IMR-90 (cell line): ENCODE data around the gene ZMYM2. TPM values are rescaled to one million over a fixed set of nuclear protein-coding genes. Genes with fewer than 3 reads are reported as not detected.

ENCODE experiments used
- ATAC-seq: fragments of 200-7000 bp; cut with Tn5 transposase; 2 replicates; pipeline ENCODE4 v1.9.1; 2020; ENCODE audit warnings: low read depth, mild to moderate bottlenecking, moderate library complexity
- BruUV-seq: library from RNA; stranded (reverse); fragments of 400-500 nt; replicated peaks from 2 replicates; lab custom pipeline; 2021; lab: Mats Ljungman, UMichigan
- CTCF ChIA-PET: fragments of 300-600 bp; formaldehyde crosslinking; extraction: SDS; loops from one replicate; lab custom pipeline; 2021; ENCODE audit warnings: antibody characterized with exemption; lab: Yijun Ruan, JAX
- POLR2A ChIA-PET: fragments of 300-600 bp; sonication (Branson Sonifier 250); formaldehyde crosslinking; loops from one replicate; lab custom pipeline; 2022; ENCODE audit warnings: antibody characterized with exemption; ENCODE audit not compliant: unreplicated experiment; lab: Charles Lee
- DNase-seq: peaks from one replicate; pipeline ENCODE4 v3.0.0; 2013
- H2AFZ ChIP-seq: replicated peaks from 2 replicates; pipeline ENCODE3; 2013; ENCODE audit warnings: low read length, mild to moderate bottlenecking; ENCODE audit not compliant: poor library complexity
- H2AK5ac ChIP-seq: 2 replicates; pipeline ENCODE4 v1.6.1; 2013; ENCODE audit warnings: low read depth, low read length, inconsistent platforms
- H2AK9ac ChIP-seq: replicated peaks from 2 replicates; pipeline ENCODE3; 2013; ENCODE audit warnings: mild to moderate bottlenecking, low read depth, low read length, moderate library complexity; ENCODE audit not compliant: poor library complexity
- H2BK120ac ChIP-seq: 2 replicates; pipeline ENCODE4 v1.6.1; 2013; ENCODE audit warnings: low read depth, low read length, inconsistent platforms
- H2BK15ac ChIP-seq: 3 replicates; pipeline ENCODE4 v1.6.1; 2013; ENCODE audit warnings: low read depth, low read length, inconsistent platforms
- H2BK20ac ChIP-seq: 2 replicates; pipeline ENCODE4 v1.6.1; 2013; ENCODE audit warnings: low read depth, mild to moderate bottlenecking, inconsistent platforms, low read length, moderate library complexity
- H2BK5ac ChIP-seq: 2 replicates; pipeline ENCODE4 v1.6.1; 2013; ENCODE audit warnings: mild to moderate bottlenecking, low read depth, low read length, inconsistent platforms; ENCODE audit not compliant: poor library complexity, severe bottlenecking
- H3K14ac ChIP-seq: replicated peaks from 2 replicates; pipeline ENCODE4 v1.6.1; 2013; ENCODE audit warnings: low read depth, low read length, inconsistent platforms
- H3K18ac ChIP-seq: 2 replicates; pipeline ENCODE4 v1.6.1; 2013; ENCODE audit warnings: low read depth, low read length, control low read depth
- H3K23ac ChIP-seq: 2 replicates; pipeline ENCODE4 v1.6.1; 2013; ENCODE audit warnings: low read depth, low read length, inconsistent platforms
- H3K27ac ChIP-seq: 2 replicates; pipeline ENCODE4 v1.5.1; 2013; ENCODE audit warnings: mild to moderate bottlenecking, control low read depth, low read length; ENCODE audit not compliant: insufficient read depth
- H3K27me3 ChIP-seq: 2 replicates; pipeline ENCODE4 v1.6.1; 2013; ENCODE audit warnings: low read length; ENCODE audit not compliant: control insufficient read depth, insufficient read depth
- H3K36me3 ChIP-seq: 2 replicates; pipeline ENCODE4 v1.6.1; 2013; ENCODE audit warnings: low read length, mixed read lengths; ENCODE audit not compliant: control insufficient read depth, insufficient read depth
- H3K4ac ChIP-seq: 2 replicates; pipeline ENCODE4 v1.6.1; 2013; ENCODE audit warnings: low read depth, low read length, inconsistent platforms
- H3K4me1 ChIP-seq: 2 replicates; pipeline ENCODE4 v1.6.1; 2013; ENCODE audit warnings: low read length, mixed read lengths; ENCODE audit not compliant: control insufficient read depth, insufficient read depth
- H3K4me2 ChIP-seq: 2 replicates; pipeline ENCODE4 v1.6.1; 2013; ENCODE audit warnings: low read depth, mild to moderate bottlenecking, control low read depth, low read length, moderate library complexity
- H3K4me3 ChIP-seq: 2 replicates; pipeline ENCODE4 v1.5.1; 2013; ENCODE audit warnings: low read depth, mild to moderate bottlenecking, control low read depth, low read length, moderate library complexity; ENCODE audit not compliant: insufficient read depth
- H3K56ac ChIP-seq: 2 replicates; pipeline ENCODE4 v1.6.1; 2013; ENCODE audit warnings: low read length, inconsistent platforms; ENCODE audit not compliant: insufficient read depth; ENCODE audit errors: extremely low read depth
- H3K79me1 ChIP-seq, 2 experiments: 2 replicates each; pipeline ENCODE4 v1.6.1; 2013; ENCODE audit warnings: low read length in 2 of 2, inconsistent platforms in 1 of 2, low read depth in 1 of 2
- H3K9ac ChIP-seq: 2 replicates; pipeline ENCODE4 v1.6.1; 2013; ENCODE audit warnings: low read depth, low read length, control low read depth
- H3K9me1 ChIP-seq: 2 replicates; pipeline ENCODE4 v1.6.1; 2013; ENCODE audit warnings: low read length, inconsistent platforms; ENCODE audit not compliant: insufficient read depth
- H3K9me3 ChIP-seq: 2 replicates; pipeline ENCODE4 v1.6.1; 2013; ENCODE audit warnings: low read length; ENCODE audit not compliant: control insufficient read depth, insufficient read depth
- H4K20me1 ChIP-seq: 2 replicates; pipeline ENCODE4 v1.6.1; 2013; ENCODE audit warnings: low read length, inconsistent platforms; ENCODE audit not compliant: insufficient read depth
- H4K5ac ChIP-seq: 2 replicates; pipeline ENCODE4 v1.6.1; 2013; ENCODE audit warnings: mild to moderate bottlenecking, low read depth, low read length, control low read depth
- H4K8ac ChIP-seq, 2 experiments: 2 replicates each; pipeline ENCODE4 v1.6.1; 2013; ENCODE audit warnings: low read depth in 2 of 2, low read length in 2 of 2, control low read depth in 1 of 2, inconsistent platforms in 1 of 2
- H4K91ac ChIP-seq: 2 replicates; pipeline ENCODE4 v1.6.1; 2013; ENCODE audit warnings: low read depth, low read length, inconsistent platforms; ENCODE audit not compliant: insufficient read depth
- BHLHE40 ChIP-seq: fragments of 150-350 bp; IDR thresholded peaks from 2 replicates; pipeline ENCODE4 v1.6.1; 2016; ENCODE audit warnings: mild to moderate bottlenecking, low read depth, low read length
- FOS ChIP-seq: fragments of 150-350 bp; IDR thresholded peaks from 2 replicates; pipeline ENCODE4 v1.6.1; 2016; ENCODE audit warnings: low read depth, low read length
- MAFK ChIP-seq: IDR thresholded peaks from 2 replicates; pipeline ENCODE4 v1.6.1; 2012; ENCODE audit warnings: low read depth, low read length, improper control_type of control experiment
- MAZ ChIP-seq: IDR thresholded peaks from 2 replicates; pipeline ENCODE4 v1.6.1; 2012; ENCODE audit warnings: low read depth, mild to moderate bottlenecking, low read length, improper control_type of control experiment, moderate library complexity, borderline replicate concordance
- MXI1 ChIP-seq: IDR thresholded peaks from 2 replicates; pipeline ENCODE4 v1.6.1; 2012; ENCODE audit warnings: low read depth, mild to moderate bottlenecking, low read length, moderate library complexity, borderline replicate concordance
- NFE2L2 ChIP-seq: fragments of 150-350 bp; IDR thresholded peaks from 2 replicates; pipeline ENCODE4 v1.6.1; 2016; ENCODE audit warnings: low read depth, mild to moderate bottlenecking, low read length
- POLR2A ChIP-seq: IDR thresholded peaks from 2 replicates; pipeline ENCODE4 v1.6.1; 2012; ENCODE audit warnings: mild to moderate bottlenecking, low read depth, low read length
- RAD21 ChIP-seq: IDR thresholded peaks from 2 replicates; pipeline ENCODE4 v1.6.1; 2012; ENCODE audit warnings: low read length, improper control_type of control experiment
- RFX5 ChIP-seq: IDR thresholded peaks from 2 replicates; pipeline ENCODE4 v1.8.0; 2012; ENCODE audit warnings: low read depth, mild to moderate bottlenecking, low read length, moderate library complexity
- WGBS, 2 experiments: methylation state at CpG; one replicate each; pipeline versions ENCODE4 v1.1.5 to v1.1.7; 2013; ENCODE audit warnings: missing lambda C conversion rate in 2 of 2; ENCODE audit not compliant: insufficient read length in 1 of 2; ENCODE audit errors: extremely low coverage in 2 of 2; 5-methylcytosine and 5-hydroxymethylcytosine counted together
- dilution Hi-C: fragments of 300-500 bp; cut with HindIII; formaldehyde crosslinking; loops from one replicate; pipeline ENCODE4 v1.14.3; 2018; ENCODE audit warnings: low sequenced_read_pairs; ENCODE audit not compliant: unreplicated experiment
- in situ Hi-C: fragments of 300-500 bp; cut with MboI; formaldehyde crosslinking; loops from 3 replicates; pipeline ENCODE4 v1.14.3; 2019; ENCODE audit warnings: low sequenced_read_pairs, inconsistent platforms, mixed read lengths
- intact Hi-C: fragments of 100-400 bp; cut with micrococcal nuclease; formaldehyde crosslinking; loops from 2 replicates; pipeline ENCODE4 v1.10.0; 2022
- polyA plus RNA-seq, 3 experiments: library from polyadenylated mRNA; depleted of rRNA; stranded (reverse); fragments of >200 nt; gene quantifications; 2 replicates each; pipeline ENCODE4 v1.2.3, GENCODE V29; 2012; ENCODE audit warnings: low replicate concordance in 1 of 3
- total RNA-seq: library from RNA; depleted of rRNA; stranded (reverse); fragments of >200 nt; gene quantifications from 2 replicates; pipeline ENCODE4 v1.2.3, GENCODE V29; 2012

The ZMYM2 gene
- total and polyA plus RNA-seq, 2 of the 4 experiments (the other 2 are of a cell fraction): 15.7 to 51.1 TPM

DNA sequence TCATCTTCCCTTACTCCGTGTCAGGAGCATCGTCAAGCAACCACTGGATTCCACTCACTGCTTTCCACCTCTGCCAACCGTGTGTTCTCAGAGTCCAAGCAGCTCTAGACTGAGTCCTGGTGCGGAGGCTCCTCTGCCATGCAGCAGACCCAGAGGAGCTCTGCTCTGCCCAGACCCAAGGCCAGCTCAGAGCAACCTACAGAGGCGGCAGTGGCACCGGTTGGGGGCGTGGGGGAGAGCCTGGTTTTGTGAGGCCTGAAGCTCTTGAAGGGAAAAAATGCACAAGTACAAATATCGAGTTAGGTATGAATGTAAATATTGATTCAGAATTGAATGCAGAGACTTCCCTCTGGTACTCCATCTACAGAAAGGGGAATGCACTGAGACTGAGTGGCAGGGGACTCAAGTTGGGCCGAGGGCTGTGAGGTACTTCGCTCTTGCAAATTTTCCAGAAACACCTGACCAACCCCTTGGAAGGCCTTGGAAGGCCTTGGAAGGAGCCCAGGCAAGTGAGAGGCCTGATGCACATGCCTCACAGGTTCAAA lies 155.6 kb downstream of the ZMYM2 start:
- Histone ChIP-seq H3K4me1 (peaks cover 6% of the 10 kb centered on the region; the same call in 1 of the 2 replicates), H3K36me3 (no peaks in the 10 kb centered on the region), H4K5ac (no peak overlapping the region), H4K91ac (no peak overlapping the region), H2AK5ac (no peak overlapping the region), H2BK15ac (no peak overlapping the region), H2AK9ac (no peak overlapping the region), H4K8ac (no peak overlapping the region), H3K9me3 (no peaks in the 10 kb centered on the region), H3K4ac (no peak overlapping the region), H3K79me1 (no peaks in the 10 kb centered on the region), H3K9ac (no peak overlapping the region), H3K56ac (no peak overlapping the region), H3K27me3 (no peaks in the 10 kb centered on the region; the same call in 1 of the 2 replicates), H3K4me3 (no peak overlapping the region), H4K20me1 (no peaks in the 10 kb centered on the region), H2BK120ac (no peak overlapping the region), H3K23ac (no peak overlapping the region), H2BK20ac (no peak overlapping the region), H3K18ac (no peak overlapping the region), H3K27ac (no peak overlapping the region), H3K14ac (no peak overlapping the region), H2BK5ac (no peak overlapping the region), H3K4me2 (no peak overlapping the region), H3K9me1 (no peaks in the 10 kb centered on the region), H2AFZ (no peak overlapping the region)
- in situ Hi-C loops: no loop called here
- 68% methylated on average over 3 of the region's 10 CpGs; no CpG with 5 or more reads in 1 of the 2 experiments for WGBS, 2 experiments
- DNase-seq (no peak), ATAC-seq (no peak)
- intact Hi-C loops: no loop called here
- ChIA-PET CTCF (no interaction called here), POLR2A (no interaction called here)
- TF ChIP-seq RFX5 (no peak), NFE2L2 (no peak), FOS (no peak), BHLHE40 (no peak), MAZ (no peak), MXI1 (no peak), MAFK (no peak), POLR2A (no peak), RAD21 (no peak)
- dilution Hi-C loops: no loop called here
- no TSS peak for BruUV-seq
